Endothelial cell of hepatic sinusoid (primary cell): Measurements from ENCODE around the gene CFAP157.

Source experiments
- in situ Hi-C: cut with HindIII; loops from 2 replicates; pipeline ENCODE4 v1.10.0; 2017; ENCODE audit warnings: low sequenced_read_pairs

Gene CFAP157

DNA sequence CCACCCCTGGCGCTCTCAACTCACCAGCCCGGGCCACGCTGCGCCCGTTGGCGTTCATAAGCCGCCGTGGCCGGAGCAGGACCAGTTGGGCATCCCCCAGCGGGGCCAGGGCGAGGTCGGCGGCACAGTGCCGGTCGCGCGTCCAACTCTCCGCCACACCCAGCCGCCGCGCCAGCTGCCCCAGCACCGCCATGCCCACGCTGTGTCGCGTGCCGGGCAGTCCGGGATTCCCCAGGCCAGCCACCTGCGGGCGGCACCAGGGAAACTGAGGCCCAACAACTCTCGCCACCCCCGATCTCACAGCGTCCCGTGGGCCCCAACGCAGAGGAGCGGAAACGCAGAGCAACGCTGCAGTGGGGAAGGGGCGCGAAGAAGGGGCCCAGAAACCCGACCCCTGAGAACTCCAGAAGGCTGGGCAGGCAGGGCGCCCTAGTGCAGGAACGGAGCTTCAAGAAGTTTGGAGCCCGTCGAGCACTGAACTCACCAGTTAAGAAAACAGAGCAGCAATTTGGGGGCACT is 8.2 kb downstream of the CFAP157 start:
- in situ Hi-C loops = loop anchor here (5.0 kb wide), 1 partner anchor 47 kb away; no protein-coding TSS in a partner anchor

DNA sequence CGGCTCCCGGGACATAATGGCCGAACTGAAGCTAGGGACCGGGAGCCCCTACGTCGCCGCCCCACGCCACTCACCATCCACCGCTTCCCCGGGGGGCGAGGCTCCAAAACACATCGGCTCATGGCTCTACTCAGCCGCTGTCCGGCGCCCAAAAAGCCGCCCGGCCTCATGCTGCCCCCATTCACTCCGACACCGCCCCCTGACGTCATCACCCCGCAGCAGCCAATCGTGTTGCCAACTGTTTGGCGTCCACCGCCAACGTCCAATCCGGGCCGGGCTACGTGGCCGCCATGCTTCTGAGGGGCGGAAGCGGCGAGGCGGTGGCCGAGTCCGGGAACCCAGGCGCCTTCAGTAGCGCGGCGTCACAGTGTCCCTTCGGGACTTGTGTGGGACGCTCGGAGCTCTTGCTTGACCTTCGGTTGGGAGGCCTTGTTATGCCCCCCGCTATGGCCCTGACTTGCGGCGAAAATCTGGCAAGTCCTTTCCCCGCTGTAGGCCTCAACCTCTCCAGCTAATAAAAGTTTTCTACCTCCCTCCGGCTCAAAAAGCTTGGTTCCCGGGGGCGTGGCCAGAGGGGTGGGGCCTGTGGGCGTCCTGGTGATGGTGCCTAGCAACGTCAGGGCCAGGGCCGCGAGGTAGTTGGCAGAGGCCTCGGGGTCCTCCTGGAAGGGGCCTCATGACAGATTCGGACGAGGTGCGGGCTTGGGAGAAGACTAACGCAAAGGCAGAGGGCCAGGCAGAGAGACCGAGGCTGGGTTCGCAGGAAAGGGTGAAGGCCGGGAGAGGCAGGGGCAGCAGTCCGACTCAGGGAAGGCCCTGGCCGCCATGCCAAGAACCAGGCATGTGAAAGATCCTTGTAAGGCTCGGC is 8.9 kb downstream of the CFAP157 start, which contains the start of the genes PTRH1 and TTC16:
Gene PTRH1, minus strand, starts transcription at position 194 of the 868 bp plus-strand sequence. Its CDS starts 24 bp downstream, at position 170.
Gene TTC16, plus strand, starts transcription at position 610 of the 868 bp plus-strand sequence. Its CDS starts 67 bp downstream, at position 677.
- in situ Hi-C loops = loop anchor here (5.0 kb wide), 1 partner anchor 47 kb away; no protein-coding TSS in a partner anchor

DNA sequence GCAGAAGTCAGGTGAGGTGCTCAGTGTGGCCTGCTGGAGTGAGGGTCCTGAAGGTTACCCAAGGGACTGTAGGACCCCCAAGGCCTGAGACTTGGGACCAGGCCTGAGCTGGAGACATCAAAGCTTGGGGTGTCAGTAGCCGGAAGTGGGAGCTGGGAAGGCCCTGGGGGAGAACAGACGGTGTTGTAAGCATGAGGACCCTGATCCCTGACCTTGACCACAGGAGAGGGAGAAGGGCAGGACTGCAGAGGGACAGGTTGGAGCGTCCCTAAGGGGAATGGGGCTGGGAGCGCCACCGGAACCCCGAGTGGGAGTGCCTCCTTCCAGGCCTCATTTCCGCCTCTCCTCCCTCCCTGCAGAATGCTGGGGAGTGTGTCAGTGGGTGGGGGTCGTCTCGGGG is 9.6 kb downstream of the CFAP157 start:
- in situ Hi-C loops = loop anchor here (5.0 kb wide), 1 partner anchor 46 kb away; no protein-coding TSS in a partner anchor

DNA sequence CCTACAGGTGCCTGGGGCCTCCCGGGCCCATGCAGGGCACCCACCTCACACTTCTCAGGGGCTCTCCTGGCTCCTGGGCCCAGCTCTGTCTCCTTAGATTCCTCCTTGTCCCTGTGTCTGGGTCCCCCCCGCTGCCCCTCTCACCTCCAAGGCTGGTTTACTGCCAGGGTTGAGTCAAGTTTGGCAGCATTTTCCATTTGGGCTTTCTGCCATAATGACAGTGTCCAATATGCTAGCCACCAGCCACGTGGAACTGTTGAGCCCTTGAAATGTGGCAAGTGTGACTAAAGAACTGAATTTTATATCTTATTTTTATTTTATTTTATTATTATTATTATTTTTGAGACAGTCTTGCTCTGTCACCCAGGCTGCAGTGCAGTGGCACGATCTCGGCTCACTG is 11.0 kb downstream of the CFAP157 start:
- in situ Hi-C loops = loop anchor here (5.0 kb wide), 1 partner anchor 45 kb away; no protein-coding TSS in a partner anchor

DNA sequence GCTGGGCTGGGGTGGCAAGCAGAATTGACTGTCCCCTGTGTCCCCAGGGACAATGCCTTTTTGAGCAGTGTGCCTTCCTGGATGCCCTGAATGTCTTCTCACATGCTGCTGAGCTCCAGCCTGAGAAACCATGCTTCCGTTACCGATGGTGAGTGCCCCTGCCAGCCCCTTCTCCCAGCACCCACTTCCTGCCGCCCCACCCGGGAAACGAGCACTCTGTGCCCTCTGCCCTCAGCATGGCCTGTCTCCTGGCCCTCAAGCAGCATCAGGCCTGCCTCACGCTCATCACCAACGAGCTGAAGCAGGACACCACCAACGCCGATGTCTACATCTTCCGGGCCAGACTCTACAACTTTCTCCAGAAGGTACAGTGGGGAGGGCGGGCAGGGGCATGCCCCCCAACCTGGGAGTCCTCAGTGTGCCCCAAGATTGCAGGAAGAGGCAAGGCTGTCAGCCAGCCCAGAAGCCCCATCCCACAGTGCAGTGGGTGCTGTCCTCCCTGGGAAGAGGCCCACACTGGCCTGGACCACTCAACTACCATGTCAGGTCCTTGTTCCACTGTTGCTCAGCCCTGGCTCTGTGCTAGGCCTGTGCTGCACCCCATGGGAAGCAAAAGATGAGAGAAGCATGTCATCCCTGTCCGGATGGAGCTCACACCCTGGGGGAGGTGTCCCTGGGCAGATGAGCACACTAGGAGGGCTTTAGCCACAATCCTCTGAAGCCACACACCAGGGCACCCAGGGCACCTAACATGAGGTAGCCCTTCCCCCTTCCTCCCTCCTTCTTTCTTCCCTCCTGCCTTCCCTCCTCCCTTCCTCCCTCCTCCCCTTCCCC is 13.5 kb downstream of the CFAP157 start:
- in situ Hi-C loops = no loop called here

DNA sequence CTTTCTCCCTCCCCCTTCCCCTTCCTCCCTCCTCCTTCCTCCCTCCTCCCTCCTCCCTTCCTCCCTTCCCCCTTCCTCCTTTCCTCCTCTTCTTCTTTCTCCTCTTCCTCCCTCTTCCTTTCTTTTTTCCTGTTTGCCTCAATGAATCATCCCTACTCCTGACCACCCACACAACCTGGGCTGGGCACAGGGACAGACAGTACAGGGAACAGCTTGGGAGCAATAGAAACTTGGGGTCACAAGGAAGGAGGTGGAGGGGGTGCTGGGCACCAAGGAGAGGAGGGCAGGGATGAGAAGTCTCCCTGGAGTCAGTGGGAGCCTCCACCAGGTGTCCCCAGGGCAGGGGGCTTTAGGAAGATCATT is 14.1 kb downstream of the CFAP157 start:
- in situ Hi-C loops = no loop called here

DNA sequence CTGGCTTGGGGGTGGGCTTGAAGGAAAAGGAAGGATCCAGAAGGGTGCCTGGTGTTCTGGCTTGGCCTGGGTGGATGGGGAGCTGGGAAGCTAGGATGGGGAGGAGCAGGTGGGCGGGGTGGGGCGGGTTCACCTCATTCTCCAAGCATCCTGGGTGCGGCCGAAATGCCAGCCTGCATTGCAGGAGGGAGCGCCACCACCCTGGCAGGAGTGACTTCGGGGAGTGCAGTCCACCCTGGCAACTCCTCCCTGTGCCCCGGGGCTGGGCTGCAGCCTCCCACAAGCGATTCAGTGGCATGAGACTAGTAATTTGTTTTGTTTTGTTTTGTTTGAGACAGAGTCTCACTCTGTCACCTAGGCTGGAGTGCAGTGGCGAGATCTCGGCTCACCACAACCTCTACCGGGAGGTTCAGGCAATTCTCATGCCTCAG is 14.6 kb downstream of the CFAP157 start:
- in situ Hi-C loops = no loop called here

DNA sequence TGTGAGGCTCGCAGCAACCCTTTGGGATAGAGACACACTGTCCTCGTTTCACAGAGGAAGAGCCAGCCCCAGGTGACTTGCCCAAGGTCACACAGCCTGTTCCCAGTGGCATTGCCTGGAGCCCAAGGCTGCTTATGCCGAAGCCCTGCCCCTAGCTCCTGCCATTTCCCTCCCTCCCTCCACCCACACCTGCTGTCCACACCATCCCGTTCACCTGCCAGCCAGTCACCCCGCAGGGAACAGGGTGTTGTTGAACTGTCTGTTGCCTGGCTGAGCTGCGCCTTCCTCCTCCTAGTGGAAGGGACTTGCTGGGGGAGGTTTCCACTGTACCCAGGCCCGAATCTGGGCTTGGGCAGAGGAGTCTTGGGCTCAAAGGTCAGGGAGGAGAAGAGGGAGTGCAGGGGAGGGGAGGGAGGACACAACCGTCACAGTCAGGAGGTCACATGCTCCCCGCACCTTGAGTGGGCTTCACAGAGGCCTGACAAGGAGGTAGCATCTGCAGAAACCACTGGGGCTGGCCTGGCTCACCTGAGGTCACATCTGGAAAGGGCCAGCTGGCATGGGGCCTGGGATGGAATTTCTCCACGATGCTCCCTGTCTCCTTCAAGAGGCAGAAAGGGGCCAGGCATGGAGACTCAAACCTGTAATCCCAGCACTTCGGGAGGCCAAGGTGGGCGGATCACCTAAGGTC is 15.4 kb downstream of the CFAP157 start:
- in situ Hi-C loops = no loop called here

DNA sequence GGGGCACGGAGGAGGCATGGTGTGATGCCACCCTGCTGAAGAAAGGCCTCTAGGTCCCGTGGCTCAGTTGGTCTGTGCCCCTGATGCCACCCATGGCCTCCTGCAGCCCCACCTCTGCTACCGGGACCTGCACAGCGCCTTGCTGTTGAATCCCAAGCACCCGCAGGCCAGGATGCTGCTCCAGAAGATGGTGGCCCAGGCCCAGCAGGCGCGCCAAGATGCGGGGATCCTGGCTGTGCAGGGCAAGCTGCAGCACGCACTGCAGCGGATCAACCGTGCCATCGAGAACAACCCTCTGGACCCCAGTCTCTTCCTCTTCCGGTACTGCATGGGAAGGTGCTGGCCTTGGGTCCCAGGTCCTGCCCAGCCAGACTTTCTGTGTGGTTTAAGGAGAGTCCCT is 16.2 kb downstream of the CFAP157 start:
- in situ Hi-C loops = no loop called here

DNA sequence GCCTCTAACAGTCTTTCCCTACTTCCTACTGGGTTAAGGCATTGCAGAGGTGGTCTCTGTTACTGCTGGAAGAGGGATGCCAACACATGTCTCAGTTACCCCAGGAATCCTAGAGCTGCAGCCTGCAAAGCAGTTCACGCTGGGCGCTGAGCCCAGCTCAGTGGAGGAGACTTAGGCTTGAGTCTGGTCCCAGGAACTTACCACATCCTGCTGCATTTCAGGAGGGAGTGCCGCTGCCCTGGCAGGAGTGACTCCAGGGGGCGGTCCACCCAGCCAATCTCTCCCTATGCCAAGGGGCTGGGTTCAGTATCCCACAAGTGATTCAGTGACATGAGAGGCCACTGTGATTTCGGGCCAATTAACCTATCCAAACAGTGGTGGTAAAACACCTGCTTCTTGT is 16.7 kb downstream of the CFAP157 start:
- in situ Hi-C loops = no loop called here

DNA sequence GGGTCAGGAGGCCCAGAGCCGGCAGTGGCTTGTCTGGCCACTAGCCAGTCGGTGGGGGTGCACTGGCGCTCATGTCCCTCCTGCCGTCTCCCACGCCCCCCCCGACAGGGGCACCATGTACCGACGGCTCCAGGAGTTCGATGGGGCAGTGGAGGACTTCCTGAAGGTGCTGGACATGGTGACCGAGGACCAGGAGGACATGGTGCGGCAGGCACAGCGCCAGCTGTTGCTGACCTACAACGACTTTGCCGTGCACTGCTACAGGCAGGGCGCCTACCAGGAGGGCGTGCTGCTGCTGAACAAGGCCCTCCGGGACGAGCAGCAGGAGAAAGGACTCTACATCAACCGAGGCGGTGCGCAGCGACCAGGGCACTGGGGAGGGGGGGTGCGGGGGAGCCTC is 17.2 kb downstream of the CFAP157 start:
- in situ Hi-C loops = no loop called here

DNA sequence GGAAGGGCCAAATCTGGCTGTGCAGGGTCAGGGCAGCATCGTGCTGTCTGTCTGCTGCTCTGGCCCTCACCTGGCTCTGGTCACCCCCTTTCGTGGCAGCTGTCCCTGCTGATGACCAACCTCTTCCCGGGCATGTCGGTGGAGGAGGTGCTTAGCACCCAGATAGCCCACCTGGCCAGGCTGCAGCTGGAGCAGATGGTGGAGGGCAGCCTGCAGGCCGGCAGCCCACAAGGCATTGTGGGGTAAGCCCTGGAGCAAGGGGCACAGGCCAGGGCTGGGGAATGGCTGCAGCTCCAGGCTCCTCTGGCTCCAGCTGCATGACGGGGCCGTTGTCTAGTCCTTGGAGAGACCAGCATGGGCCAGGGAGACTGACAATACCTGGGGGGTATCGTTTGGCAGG is 20.1 kb downstream of the CFAP157 start:
- in situ Hi-C loops = no loop called here

DNA sequence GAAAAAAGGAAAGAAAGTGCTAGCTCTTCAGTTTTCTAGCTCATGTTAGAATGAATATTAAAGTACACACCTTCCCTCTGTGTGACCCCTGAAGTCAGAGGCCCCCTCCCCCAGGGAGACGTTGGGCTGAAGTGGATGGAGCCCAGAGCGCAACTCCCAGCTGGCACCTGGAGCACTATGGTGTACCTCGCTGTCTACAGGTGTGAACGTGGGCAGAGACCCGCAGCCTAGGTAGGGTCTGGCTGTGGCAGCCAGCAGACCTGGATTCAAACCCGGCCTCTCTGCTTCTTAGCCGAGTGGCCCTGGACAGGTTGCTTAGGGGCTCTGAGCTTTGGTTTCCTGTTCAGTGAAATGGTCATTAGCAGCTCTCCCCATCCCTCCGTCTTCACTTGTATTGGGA is 22.0 kb downstream of the CFAP157 start:
- in situ Hi-C loops = no loop called here

DNA sequence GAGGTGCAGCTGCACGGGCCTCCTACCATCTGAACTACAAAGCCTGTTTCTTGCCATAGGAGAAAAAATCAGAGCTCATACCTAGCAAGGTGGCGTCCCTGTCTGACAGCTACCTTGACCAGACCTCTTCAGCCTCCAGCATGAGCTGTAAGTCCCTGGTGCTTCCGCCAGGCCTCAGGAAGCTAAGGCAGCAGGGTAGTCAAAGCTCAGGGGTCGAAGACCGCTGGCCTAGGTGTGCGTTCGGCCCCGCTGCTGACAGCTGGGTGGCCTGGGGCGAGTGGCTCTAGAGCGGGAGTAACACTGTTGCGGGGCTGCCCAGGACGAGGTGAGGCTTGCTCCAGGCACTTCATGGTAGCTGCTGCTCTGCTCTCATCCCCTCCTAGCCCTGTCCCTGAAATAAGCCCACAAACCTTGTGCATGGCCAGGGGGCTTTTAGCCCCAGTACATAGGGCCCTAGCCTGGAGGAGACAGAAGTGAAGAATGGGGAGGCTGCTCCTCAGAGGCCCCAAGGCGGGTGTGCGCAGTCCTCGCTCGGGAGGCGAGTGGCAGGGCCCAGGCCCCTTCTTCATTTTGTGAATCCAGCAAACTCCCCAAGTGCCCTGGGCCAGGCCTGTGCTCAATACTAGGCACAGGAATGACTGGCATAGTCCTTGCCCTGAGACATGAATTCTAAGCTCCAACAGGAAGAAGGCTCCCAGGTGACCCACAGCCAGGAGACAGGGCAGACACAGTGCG is 22.9 kb downstream of the CFAP157 start:
- in situ Hi-C loops = no loop called here

DNA sequence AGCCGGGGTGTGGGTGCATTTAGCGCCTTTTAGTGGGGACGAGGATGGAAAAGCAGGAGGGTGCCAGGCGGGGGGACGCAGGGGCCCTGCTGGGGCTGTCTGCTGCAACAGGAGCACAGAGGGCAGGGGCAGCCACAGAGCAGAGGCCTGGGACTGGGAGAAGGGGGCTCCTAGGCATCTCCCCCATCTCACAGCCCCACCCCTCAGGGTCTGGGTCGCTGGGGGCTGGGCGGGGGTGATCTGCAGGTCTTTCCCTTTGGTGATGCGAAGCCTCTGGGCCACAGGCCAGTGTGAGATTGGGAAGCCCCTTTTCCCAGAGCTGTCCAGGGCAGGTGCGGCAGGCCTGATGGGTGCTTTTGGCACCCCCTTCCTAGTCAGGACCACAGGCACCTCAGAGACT is 23.5 kb downstream of the CFAP157 start:
- in situ Hi-C loops = no loop called here

DNA sequence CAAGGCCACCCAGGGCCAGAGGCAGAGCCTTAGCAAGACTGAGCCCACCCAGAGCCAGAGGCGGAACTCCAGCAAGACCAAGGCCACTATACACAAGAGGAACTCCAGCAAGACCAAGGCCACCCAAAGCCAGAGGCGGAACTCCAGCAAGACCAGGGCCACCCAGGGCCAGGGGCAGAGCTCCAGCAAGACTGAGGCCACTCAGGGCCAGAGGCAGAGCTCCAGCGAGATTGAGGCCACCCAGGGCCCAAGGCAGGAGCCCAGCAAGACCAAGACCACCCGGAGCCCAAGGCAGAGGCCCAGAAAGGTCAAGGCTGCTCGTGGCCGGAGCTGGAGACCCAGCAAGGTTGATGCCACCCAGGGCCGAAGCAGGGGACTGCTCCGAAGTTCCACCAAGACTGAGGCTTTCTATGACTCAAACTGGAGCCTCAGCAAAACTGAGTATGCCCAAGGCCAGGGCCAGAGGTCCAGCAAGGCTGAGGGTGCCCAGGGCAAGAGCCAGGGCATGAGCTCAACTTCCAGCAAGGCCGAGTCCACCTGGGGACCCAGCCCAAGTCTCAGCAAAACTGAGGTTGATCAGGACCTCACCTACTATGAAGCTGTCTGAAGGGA is 24.1 kb downstream of the CFAP157 start:
- in situ Hi-C loops = no loop called here

DNA sequence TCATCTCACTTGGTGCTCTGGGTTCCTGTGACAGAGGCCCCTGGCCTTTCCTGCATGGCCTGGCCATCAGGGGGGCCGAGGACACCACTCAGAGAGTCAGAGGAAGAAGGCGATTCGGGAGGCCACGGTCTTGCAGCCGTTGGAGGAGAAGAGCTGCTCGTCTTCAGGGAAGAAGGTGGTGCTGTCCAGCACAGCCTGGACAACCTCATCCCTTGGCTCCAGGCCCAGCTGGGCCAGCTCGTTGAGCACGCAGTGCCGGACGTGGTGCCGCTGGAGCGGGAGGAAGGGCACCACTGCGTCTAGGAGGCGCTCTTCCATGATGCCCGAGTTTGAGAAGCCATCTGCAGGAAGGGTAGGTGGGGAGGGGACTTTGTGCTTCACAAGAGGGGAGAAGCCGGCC is 25.1 kb downstream of the CFAP157 start:
- in situ Hi-C loops = no loop called here

DNA sequence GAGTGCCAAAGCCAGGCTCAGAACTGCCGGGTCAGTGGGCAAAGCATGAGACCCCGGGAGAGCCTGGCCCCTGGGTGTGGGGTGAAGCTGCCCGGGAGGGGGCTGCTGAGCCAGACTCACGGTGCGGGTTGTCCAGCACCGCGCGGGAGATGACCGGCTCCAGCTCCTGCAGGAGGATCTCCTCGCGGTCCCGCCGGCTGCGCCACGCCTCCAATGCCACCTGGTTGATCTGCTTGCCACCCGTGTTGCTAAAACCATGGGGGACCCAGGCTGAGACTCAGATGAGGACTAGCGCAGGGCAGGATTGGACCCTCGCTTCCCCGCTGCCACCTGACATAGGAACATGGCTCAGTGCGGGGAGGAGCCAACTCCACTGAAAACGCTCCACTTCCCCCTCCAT is 25.7 kb downstream of the CFAP157 start:
- in situ Hi-C loops = no loop called here

DNA sequence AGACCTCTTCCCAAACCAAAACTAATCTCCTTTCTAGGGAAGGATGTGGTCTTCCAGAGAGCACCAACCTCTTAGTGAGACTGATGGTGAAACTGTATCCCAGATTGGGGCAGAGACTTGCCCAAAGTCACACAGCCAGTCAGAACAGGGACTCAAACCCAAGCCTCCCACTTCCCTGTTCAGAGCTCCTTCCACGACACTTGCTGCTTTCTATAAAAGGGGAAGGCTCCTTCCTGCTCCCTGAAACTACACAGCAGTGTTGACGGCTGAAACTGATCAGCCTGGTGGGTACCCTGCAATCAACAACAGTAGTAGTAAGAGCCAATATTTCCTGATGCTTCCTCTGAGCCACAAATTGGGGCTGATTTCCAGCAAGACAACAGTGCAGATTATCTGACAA is 26.8 kb downstream of the CFAP157 start:
- in situ Hi-C loops = no loop called here
